Caco-2 (cell line): Measurements from ENCODE around the gene NCOR1. TPM values are rescaled to one million over a fixed set of nuclear protein-coding genes. Genes with fewer than 3 reads are reported as not detected.
"Not testable (repeated sequence)": the region's sequence is repeated elsewhere in the genome, so short reads cannot be mapped to it uniquely, and the experiment has no call there.

Source experiments
- BruUV-seq: library from RNA; stranded (reverse); fragments of 400-500 nt; replicated peaks from 2 replicates; lab custom pipeline; 2021; lab: Mats Ljungman, UMichigan
- CTCF ChIA-PET: fragments of 300-600 bp; sonication (Branson Sonifier 250); formaldehyde crosslinking; loops from one replicate; lab custom pipeline; 2022; ENCODE audit warnings: antibody characterized with exemption; lab: Charles Lee
- POLR2A ChIA-PET: fragments of 300-600 bp; sonication (Branson Sonifier 250); formaldehyde crosslinking; loops from one replicate; lab custom pipeline; 2022; ENCODE audit warnings: antibody characterized with exemption; lab: Charles Lee
- DNase-seq, 2 experiments: peaks; one replicate each; pipeline versions ENCODE4 v3.0.0 to v3.0.0-alpha.2; 2020 to 2022
- H3K27me3 ChIP-seq: replicated peaks from 2 replicates; pipeline ENCODE4 v1.6.0; 2011; ENCODE audit warnings: low read length; ENCODE audit not compliant: control insufficient read depth, insufficient read depth
- H3K36me3 ChIP-seq: 2 replicates; pipeline ENCODE4 v1.5.1; 2011; ENCODE audit warnings: low read length; ENCODE audit not compliant: control insufficient read depth, insufficient read depth
- H3K4me1 ChIP-seq: fragments of 250-450 bp; sonication (Bioruptor Pico); 2 replicates; pipeline ENCODE4 v1.5.1; 2020; ENCODE audit warnings: mild to moderate bottlenecking
- H3K4me3 ChIP-seq: 2 replicates; pipeline ENCODE4 v1.5.1; 2011; ENCODE audit warnings: low read depth, mild to moderate bottlenecking, control low read depth, low read length
- H3K9me3 ChIP-seq: fragments of 250-450 bp; sonication (Bioruptor Pico); 2 replicates; pipeline ENCODE4 v1.5.1; 2020; ENCODE audit warnings: mild to moderate bottlenecking, moderate library complexity
- H3K27ac Mint-ChIP-seq: one replicate; pipeline ENCODE4 v1.8.0; 2022; ENCODE audit warnings: mixed read lengths; ENCODE audit not compliant: unreplicated experiment
- H3K27me3 Mint-ChIP-seq: one replicate; pipeline ENCODE4 v1.8.0; 2022; ENCODE audit warnings: mixed read lengths; ENCODE audit not compliant: insufficient read depth, unreplicated experiment
- H3K36me3 Mint-ChIP-seq: one replicate; pipeline ENCODE4 v1.8.0; 2022; ENCODE audit warnings: mild to moderate bottlenecking, mixed read lengths; ENCODE audit not compliant: insufficient read depth, unreplicated experiment
- H3K4me1 Mint-ChIP-seq: one replicate; pipeline ENCODE4 v1.8.0; 2022; ENCODE audit warnings: low read depth, mixed read lengths; ENCODE audit not compliant: unreplicated experiment
- H3K4me3 Mint-ChIP-seq: one replicate; pipeline ENCODE4 v1.8.0; 2022; ENCODE audit warnings: mild to moderate bottlenecking, moderate library complexity, mixed read lengths; ENCODE audit not compliant: unreplicated experiment
- H3K9me3 Mint-ChIP-seq: one replicate; pipeline ENCODE4 v1.8.0; 2022; ENCODE audit warnings: mixed read lengths; ENCODE audit not compliant: unreplicated experiment
- CTCF ChIP-seq, 2 experiments: fragments of 200-600 bp in 1 of 2; IDR thresholded peaks; 1 replicate in 1 of 2; 2 replicates in 1 of 2; pipeline versions ENCODE4 v1.5.1 to v1.8.0; 2011 to 2022; ENCODE audit warnings: antibody characterized with exemption in 1 of 2, control low read depth in 1 of 2, inconsistent platforms in 1 of 2, low read depth in 1 of 2, low read length in 1 of 2, mild to moderate bottlenecking in 1 of 2, moderate library complexity in 1 of 2; ENCODE audit not compliant: insufficient read depth in 1 of 2, severe bottlenecking in 1 of 2, unreplicated experiment in 1 of 2
- intact Hi-C: fragments of 100-400 bp; cut with micrococcal nuclease; formaldehyde crosslinking; loops from one replicate; pipeline ENCODE4 v1.10.0; 2022; ENCODE audit not compliant: unreplicated experiment
- total RNA-seq: library from RNA; stranded (reverse); gene quantifications from 2 replicates; pipeline ENCODE4 v1.2.3, GENCODE V29; 2022

Gene NCOR1
- total RNA-seq, 1 experiment from 2014 or later = 90.8 TPM

DNA sequence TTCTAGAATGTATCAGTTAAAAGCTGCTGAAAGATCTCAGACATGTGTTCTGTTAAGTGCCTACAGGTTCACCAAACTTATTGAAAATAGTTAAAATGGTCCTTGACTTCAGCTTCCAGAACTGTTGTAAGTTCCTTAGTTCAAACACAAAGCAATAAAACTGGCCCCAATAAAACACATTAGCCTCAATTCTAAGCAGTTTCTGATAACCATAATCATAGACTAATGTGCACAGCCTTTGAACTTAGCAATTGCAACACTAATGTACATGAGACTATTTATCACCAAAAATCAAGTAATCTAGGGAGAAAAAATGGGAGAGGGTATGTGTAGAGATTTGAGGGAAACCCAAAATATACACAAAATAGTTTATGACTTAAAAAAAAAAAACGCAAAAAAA lies 17.1 kb upstream of the NCOR1 start:
- no peak for TF ChIP-seq CTCF (IDR thresholded peaks at IDR 0.05; ENCODE audit: insufficient read depth in 1 of 2, low read depth in 1 of 2, low read length in 1 of 2, severe bottlenecking in 1 of 2, unreplicated experiment in 1 of 2)
- Mint-ChIP-seq H3K36me3 (peaks cover 14% of the 10 kb centered on the region), H3K9me3 (no peaks in the 10 kb centered on the region), H3K4me3 (no peak overlapping the region), H3K4me1 (no peaks in the 10 kb centered on the region), H3K27ac (no peak overlapping the region), H3K27me3 (no peaks in the 10 kb centered on the region)
- BruUV-seq = no TSS peak
- POLR2A ChIA-PET = no interaction called here
- Histone ChIP-seq H3K9me3 (no peaks in the 10 kb centered on the region), H3K36me3 (no peaks in the 10 kb centered on the region), H3K4me3 (no peak overlapping the region), H3K27me3 (no peaks in the 10 kb centered on the region), H3K4me1 (no peaks in the 10 kb centered on the region)
- CTCF ChIA-PET = no interaction called here
- intact Hi-C loops = no loop called here
- DNase-seq = no peak

DNA sequence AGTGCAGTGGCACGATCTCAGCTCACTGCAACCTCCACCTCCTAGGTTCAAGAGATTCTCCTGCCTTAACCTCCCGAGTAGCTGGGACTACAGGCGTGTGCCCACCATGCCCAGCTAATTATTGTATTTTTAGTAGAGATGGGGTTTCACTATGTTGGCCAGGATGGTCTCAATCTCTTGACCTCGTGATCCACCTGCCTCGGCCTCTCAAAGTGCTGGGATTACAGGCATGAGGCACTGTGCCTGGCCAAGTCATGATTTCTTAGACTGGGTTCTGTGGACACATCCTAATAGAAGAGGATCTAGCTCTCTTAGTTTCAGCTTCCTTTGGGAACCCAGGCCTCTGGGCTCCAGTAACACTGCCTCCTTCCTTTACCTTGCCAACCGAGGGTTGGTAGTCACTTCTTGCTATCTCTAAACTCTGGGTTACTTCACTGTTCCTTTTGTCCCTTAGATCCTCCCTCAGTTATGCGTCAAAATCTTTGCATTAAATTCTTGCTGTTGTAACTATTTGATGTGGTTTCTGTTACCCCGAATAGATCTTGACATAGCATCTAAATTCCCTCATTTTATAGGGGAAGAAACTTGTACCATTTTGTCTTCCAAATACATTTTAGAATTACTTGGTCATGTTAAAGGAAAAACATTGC lies 14.7 kb upstream of the NCOR1 start:
- H3K27ac Mint-ChIP-seq, H3K9me3 ChIP-seq, H3K4me1 Mint-ChIP-seq, H3K36me3 ChIP-seq, H3K27me3 ChIP-seq, H3K27me3 Mint-ChIP-seq, H3K4me3 ChIP-seq, H3K4me3 Mint-ChIP-seq, H3K4me1 ChIP-seq, BruUV-seq, intact Hi-C loops, DNase-seq, CTCF ChIA-PET, H3K9me3 Mint-ChIP-seq: not testable (repeated sequence)
- POLR2A ChIA-PET = interaction anchor here (1.1 kb wide), 1 partner anchor 15 kb away, joined by 7 read pairs; the partner anchor contains the start of gene NCOR1
- H3K36me3 Mint-ChIP-seq = peaks cover 14% of the 10 kb centered on the region

DNA sequence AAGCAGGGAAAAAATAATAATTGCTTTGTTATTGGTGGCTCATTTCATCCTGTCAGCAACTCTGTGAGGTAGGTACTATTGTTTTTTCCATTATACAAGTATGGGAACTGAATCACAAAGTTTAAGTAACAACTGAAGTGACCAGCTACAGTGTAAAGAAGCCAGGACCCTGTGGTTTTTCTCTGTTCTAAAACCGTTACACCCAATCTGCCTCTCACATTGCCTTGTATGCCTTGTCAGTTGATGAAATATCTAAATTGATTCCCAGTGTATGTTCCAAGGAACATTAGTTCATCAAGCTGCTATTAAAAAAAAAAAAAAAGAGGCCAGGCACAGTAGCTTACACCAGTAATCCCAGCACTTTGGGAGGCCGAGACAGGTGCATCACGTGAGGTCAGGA lies 7.1 kb upstream of the NCOR1 start:
- H3K4me3 ChIP-seq = no peak overlapping the region

More for the DNA sequence above, 7.1 kb upstream of the NCOR1 start:
- BruUV-seq = no TSS peak
- intact Hi-C loops = no loop called here
- Histone ChIP-seq H3K36me3 (no peaks in the 10 kb centered on the region), H3K9me3 (no peaks in the 10 kb centered on the region), H3K27me3 (no peaks in the 10 kb centered on the region), H3K4me1 (no peaks in the 10 kb centered on the region)
- no peaks in the 10 kb centered on the region for H3K9me3 Mint-ChIP-seq
- no peak overlapping the region for H3K4me3 Mint-ChIP-seq
- no peak for DNase-seq
- POLR2A ChIA-PET = no interaction called here
- H3K27ac Mint-ChIP-seq = no peak overlapping the region
- CTCF ChIA-PET = no interaction called here
- no peaks in the 10 kb centered on the region for H3K4me1 Mint-ChIP-seq
- H3K36me3 Mint-ChIP-seq = no peaks in the 10 kb centered on the region
- no peaks in the 10 kb centered on the region for H3K27me3 Mint-ChIP-seq
- no peak for TF ChIP-seq CTCF (IDR thresholded peaks at IDR 0.05; ENCODE audit: insufficient read depth in 1 of 2, low read depth in 1 of 2, low read length in 1 of 2, severe bottlenecking in 1 of 2, unreplicated experiment in 1 of 2)
